Activated CD4-positive, CD25-positive, alpha-beta regulatory T cell treated with anti-CD3 and anti-CD28 coated beads, Interleukin-2, amount 50 U/mL, for 16 hours (primary cell): ENCODE measurements around the gene WDR88.
"Not testable (repeated sequence)": the region's sequence is repeated elsewhere in the genome, so short reads cannot be mapped to it uniquely, and the experiment has no call there.

Experiments used
- DNase-seq: peaks from one replicate; pipeline ENCODE4 v3.0.0-alpha.2; 2020; ENCODE audit warnings: low read depth, low spot score

WDR88 gene

GRCh38 chr19:33132021-33132420 lies at the start of gene WDR88:
Gene WDR88 (plus strand): TSS chr19:33132114. CDS start chr19:33132170, 56 bp downstream.
- no peak for DNase-seq

GRCh38 chr19:33085570-33086128 lies 46.3 kb upstream of the WDR88 start:
- DNase-seq, result no peak

GRCh38 chr19:33086955-33087354 lies 45.0 kb upstream of the WDR88 start:
- DNase-seq, result no peak

GRCh38 chr19:33089010-33089409 lies 42.9 kb upstream of the WDR88 start:
- DNase-seq, result no peak

- no peak for DNase-seq
Measured at GRCh38 chr19:33090179-33090578, 41.7 kb upstream of the WDR88 start.

- no peak for DNase-seq
Measured at GRCh38 chr19:33093420-33094210, 38.3 kb upstream of the WDR88 start.

GRCh38 chr19:33094436-33095067 lies 37.4 kb upstream of the WDR88 start:
- DNase-seq, result no peak

GRCh38 chr19:33096005-33096404 lies 35.9 kb upstream of the WDR88 start:
- DNase-seq, result no peak

- DNase-seq, result no peak
Measured at GRCh38 chr19:33098055-33098534, 33.8 kb upstream of the WDR88 start.

GRCh38 chr19:33100894-33101644 lies 30.8 kb upstream of the WDR88 start:
- DNase-seq, result no peak

- no peak for DNase-seq
Measured at GRCh38 chr19:33102893-33103292, 29.0 kb upstream of the WDR88 start.

GRCh38 chr19:33108161-33108560 lies 23.8 kb upstream of the WDR88 start:
- no peak for DNase-seq

- DNase-seq, result no peak
Measured at GRCh38 chr19:33110137-33110910, 21.6 kb upstream of the WDR88 start.

- no peak for DNase-seq
Measured at GRCh38 chr19:33111587-33111986, 20.3 kb upstream of the WDR88 start.

- DNase-seq, result no peak
Measured at GRCh38 chr19:33114312-33114711, 17.6 kb upstream of the WDR88 start.

- no peak for DNase-seq
Measured at GRCh38 chr19:33117501-33117900, 14.4 kb upstream of the WDR88 start.

- no peak for DNase-seq
Measured at GRCh38 chr19:33118643-33119042, 13.3 kb upstream of the WDR88 start.

- no peak for DNase-seq
Measured at GRCh38 chr19:33124207-33125098, 7.5 kb upstream of the WDR88 start.

GRCh38 chr19:33125929-33126388 lies 6.0 kb upstream of the WDR88 start:
- DNase-seq, result peak; percentile 17

- not testable (repeated sequence) for DNase-seq
Measured at GRCh38 chr19:33126712-33127111, 5.2 kb upstream of the WDR88 start.
